H1 (cell line): ENCODE results near the gene EDN1. TPM values are rescaled to one million over a fixed set of nuclear protein-coding genes. Genes with fewer than 3 reads are reported as not detected.

Experiments used
- CTCF ChIA-PET: fragments of 300-600 bp; sonication (Branson Sonifier 250); formaldehyde crosslinking; loops from one replicate; lab custom pipeline; 2021; ENCODE audit not compliant: partially characterized antibody; lab: Charles Lee
- POLR2A ChIA-PET: fragments of 300-600 bp; sonication (Branson Sonifier 250); formaldehyde crosslinking; loops from one replicate; lab custom pipeline; 2021; ENCODE audit warnings: inconsistent platforms; ENCODE audit not compliant: partially characterized antibody; lab: Charles Lee
- DNase-seq, 2 experiments: peaks; one replicate each; pipeline versions ENCODE4 v3.0.0 to v3.0.0-alpha.2; 2010 to 2022; ENCODE audit warnings: low spot score in 2 of 2, low read depth in 1 of 2, mixed read lengths in 1 of 2
- FAIRE-seq: peaks from 2 replicates; lab custom pipeline; 2011; peaks lifted over from hg19 to GRCh38; lab: Jason Lieb, UNC
- H2AFZ ChIP-seq: 2 replicates; pipeline ENCODE4 v1.8.1; 2012; ENCODE audit warnings: low read length, inconsistent platforms
- H2AK5ac ChIP-seq: 2 replicates; pipeline ENCODE4 v1.6.1; 2013; ENCODE audit warnings: low read depth, low read length
- H2BK120ac ChIP-seq: replicated peaks from 2 replicates; pipeline ENCODE3; 2013; ENCODE audit warnings: low read depth, low read length, inconsistent platforms
- H2BK12ac ChIP-seq: 2 replicates; pipeline ENCODE4 v1.6.1; 2013; ENCODE audit warnings: low read depth, low read length
- H2BK15ac ChIP-seq: 2 replicates; pipeline ENCODE4 v1.6.1; 2013; ENCODE audit warnings: low read length
- H2BK20ac ChIP-seq: 2 replicates; pipeline ENCODE4 v1.6.1; 2013; ENCODE audit warnings: low read length
- H2BK5ac ChIP-seq: 2 replicates; pipeline ENCODE4 v1.6.1; 2013; ENCODE audit warnings: low read depth, low read length
- H3K14ac ChIP-seq: 2 replicates; pipeline ENCODE4 v1.6.1; 2013; ENCODE audit warnings: inconsistent platforms; ENCODE audit not compliant: insufficient read length
- H3K18ac ChIP-seq: 2 replicates; pipeline ENCODE4 v1.6.1; 2013; ENCODE audit warnings: low read length; ENCODE audit errors: extremely low read depth
- H3K23ac ChIP-seq: 2 replicates; pipeline ENCODE4 v1.6.1; 2013; ENCODE audit warnings: inconsistent platforms; ENCODE audit not compliant: insufficient read length
- H3K23me2 ChIP-seq: 2 replicates; pipeline ENCODE4 v1.6.1; 2013; ENCODE audit warnings: low read depth, low read length
- H3K27ac ChIP-seq: 2 replicates; pipeline ENCODE4 v1.6.1; 2011; ENCODE audit warnings: low read depth, low read length, inconsistent platforms
- H3K27me3 ChIP-seq, 4 experiments: replicated peaks in 1 of 4; 1 replicate in 1 of 4; 2 replicates in 3 of 4; pipeline versions ENCODE4 v1.6.1 to v1.8.1; 2011 to 2013; ENCODE audit warnings: low read length in 3 of 4, mild to moderate bottlenecking in 3 of 4, inconsistent platforms in 2 of 4, mixed read lengths in 2 of 4, moderate library complexity in 1 of 4; ENCODE audit not compliant: control insufficient read depth in 3 of 4, insufficient read depth in 3 of 4; ENCODE audit errors: extremely low read depth in 1 of 4
- H3K36me3 ChIP-seq, 4 experiments: 2 replicates each; pipeline versions ENCODE4 v1.6.1 to v1.8.1; 2011 to 2013; ENCODE audit warnings: mild to moderate bottlenecking in 4 of 4, low read length in 3 of 4, moderate library complexity in 2 of 4, control low read depth in 1 of 4, inconsistent platforms in 1 of 4; ENCODE audit not compliant: insufficient read depth in 4 of 4, control insufficient read depth in 2 of 4
- H3K4ac ChIP-seq: replicated peaks from 2 replicates; pipeline ENCODE3; 2013; ENCODE audit warnings: low read length, low read depth, mixed read lengths, inconsistent platforms; ENCODE audit not compliant: insufficient read length
- H3K4me1 ChIP-seq, 4 experiments: replicated peaks in 1 of 4; 1 replicate in 1 of 4; 2 replicates in 3 of 4; pipeline versions ENCODE4 v1.6.1 to v1.8.1; 2011 to 2013; ENCODE audit warnings: low read length in 3 of 4, inconsistent platforms in 2 of 4, mixed read lengths in 1 of 4; ENCODE audit not compliant: insufficient read depth in 4 of 4, control insufficient read depth in 3 of 4
- H3K4me2 ChIP-seq, 2 experiments: 2 replicates each; pipeline versions ENCODE4 v1.6.1 to v1.8.1; 2011 to 2013; ENCODE audit warnings: low read depth in 2 of 2, low read length in 2 of 2, control low read depth in 1 of 2, inconsistent platforms in 1 of 2, mild to moderate bottlenecking in 1 of 2; ENCODE audit not compliant: insufficient read depth in 1 of 2
- H3K4me3 ChIP-seq, 4 experiments: fragments of 200-600, 300-600 bp in 1 of 4; sonication (generic), shearing (Covaris generic), sonication (Bioruptor Twin) in 1 of 4; 2 replicates each; pipeline versions ENCODE4 v1.5.1 to v1.8.1; 2011 to 2016; ENCODE audit warnings: low read length in 4 of 4, low read depth in 3 of 4, control low read depth in 2 of 4, inconsistent platforms in 2 of 4, mild to moderate bottlenecking in 2 of 4, mixed read lengths in 1 of 4, moderate library complexity in 1 of 4; ENCODE audit not compliant: insufficient read depth in 2 of 4; ENCODE audit errors: extremely low read depth in 1 of 4
- H3K56ac ChIP-seq: replicated peaks from 2 replicates; pipeline ENCODE3; 2013; ENCODE audit warnings: low read depth, mild to moderate bottlenecking, mixed read lengths, low read length, inconsistent platforms; ENCODE audit not compliant: insufficient read length
- H3K79me1 ChIP-seq: 2 replicates; pipeline ENCODE4 v1.6.1; 2013; ENCODE audit warnings: low read depth, low read length, control low read depth
- H3K79me2 ChIP-seq, 2 experiments: 2 replicates each; pipeline versions ENCODE4 v1.6.1 to v1.8.1; 2012 to 2013; ENCODE audit warnings: low read length in 2 of 2, mild to moderate bottlenecking in 2 of 2, inconsistent platforms in 1 of 2; ENCODE audit not compliant: insufficient read depth in 2 of 2, control insufficient read depth in 1 of 2
- H3K9ac ChIP-seq, 4 experiments: replicated peaks in 1 of 4; 1 replicate in 1 of 4; 2 replicates in 3 of 4; pipeline versions ENCODE4 v1.6.1 to v1.8.1; 2011 to 2013; ENCODE audit warnings: low read depth in 3 of 4, low read length in 3 of 4, control low read depth in 2 of 4, mild to moderate bottlenecking in 2 of 4, moderate library complexity in 2 of 4, inconsistent platforms in 1 of 4; ENCODE audit errors: extremely low read depth in 1 of 4
- H3K9me3 ChIP-seq, 2 experiments: 2 replicates each; pipeline versions ENCODE4 v1.6.1 to v1.8.1; 2012 to 2013; ENCODE audit warnings: mild to moderate bottlenecking in 2 of 2, moderate library complexity in 2 of 2, control low read depth in 1 of 2, inconsistent platforms in 1 of 2, low read depth in 1 of 2, low read length in 1 of 2, mixed read lengths in 1 of 2; ENCODE audit not compliant: insufficient read depth in 2 of 2
- H4K20me1 ChIP-seq, 2 experiments: replicated peaks in 1 of 2; 2 replicates each; pipeline versions ENCODE3 to v1.8.1; 2011 to 2013; ENCODE audit warnings: inconsistent platforms in 2 of 2, low read length in 2 of 2, mild to moderate bottlenecking in 1 of 2; ENCODE audit not compliant: insufficient read depth in 2 of 2, control insufficient read depth in 1 of 2
- H4K5ac ChIP-seq: 2 replicates; pipeline ENCODE4 v1.6.1; 2013; ENCODE audit warnings: low read length, low read depth, mixed read lengths, inconsistent platforms; ENCODE audit not compliant: insufficient read length
- H4K8ac ChIP-seq: 2 replicates; pipeline ENCODE4 v1.8.0; 2013; ENCODE audit warnings: mild to moderate bottlenecking, moderate library complexity, low read length, inconsistent platforms; ENCODE audit not compliant: insufficient read depth; ENCODE audit errors: extremely low read depth
- H4K91ac ChIP-seq: replicated peaks from 2 replicates; pipeline ENCODE3; 2013; ENCODE audit warnings: low read length, mixed read lengths, inconsistent platforms; ENCODE audit not compliant: insufficient read length
- HDAC6 ChIP-seq: IDR thresholded peaks from one replicate; pipeline ENCODE4 v1.7.1; 2012; ENCODE audit warnings: low read depth, mild to moderate bottlenecking, inconsistent platforms, low read length, moderate library complexity
- POLR2A ChIP-seq, 2 experiments: IDR thresholded peaks; 1 replicate in 1 of 2; 2 replicates in 1 of 2; pipeline ENCODE4 v1.6.1; 2011; ENCODE audit warnings: low read depth in 2 of 2, low read length in 2 of 2, mild to moderate bottlenecking in 2 of 2; ENCODE audit errors: control extremely low read depth in 1 of 2
- SAP30 ChIP-seq: fragments of 300-600 bp; sonication (generic); IDR thresholded peaks from 2 replicates; pipeline ENCODE4 v1.7.1; 2012; ENCODE audit warnings: low read length, moderate library complexity, mild to moderate bottlenecking, inconsistent platforms; ENCODE audit not compliant: insufficient read depth, insufficient replicate concordance
- TEAD4 ChIP-seq: IDR thresholded peaks from 2 replicates; pipeline ENCODE4 v1.6.1; 2012; ENCODE audit warnings: low read depth, low read length, inconsistent platforms, mixed read lengths
- WGBS, 2 experiments: shearing (Covaris generic) in 1 of 2; methylation state at CpG; one replicate each; pipeline versions ENCODE4 v1.1.6 to v1.1.7; 2013 to 2015; ENCODE audit warnings: low lambda C conversion rate in 2 of 2, mixed read lengths in 2 of 2, inconsistent platforms in 1 of 2, low coverage in 1 of 2, missing lambda C conversion rate in 1 of 2; ENCODE audit not compliant: insufficient replicate concordance in 2 of 2, insufficient coverage in 1 of 2, insufficient read length in 1 of 2; ENCODE audit errors: extremely low coverage in 1 of 2, missing lambda C conversion rate in 1 of 2; 5-methylcytosine and 5-hydroxymethylcytosine counted together
- polyA plus RNA-seq, 7 experiments: library from polyadenylated mRNA; depleted of rRNA in 3 of 7; stranded (reverse) in 5 of 7; unstranded in 2 of 7; fragments of >200 nt in 5 of 7; fragments of 200-250 nt in 2 of 7; gene quantifications; 1 replicate in 5 of 7; 2 replicates in 1 of 7; 4 replicates in 1 of 7; pipeline versions ENCODE4 v1.2.1 to v1.2.3, GENCODE V29; 2011 to 2013; ENCODE audit warnings: missing spikeins in 2 of 7, mixed read lengths in 2 of 7
- total RNA-seq: library from RNA; stranded (reverse); fragmentation: NEBNext Ultra II Directional; extraction: Animal tissue kit (Norgen Biotek cat#: 25700); gene quantifications from 2 replicates; pipeline ENCODE4 v1.2.1, GENCODE V29; 2021

Gene EDN1
- total and polyA plus RNA-seq, 2 of the 8 experiments (the other 6 are each of a cell fraction or from before 2014, with no cell fraction given): 0.23 to 1.1 TPM

GRCh38 chr6:12301018-12301417 lies 10.9 kb downstream of the EDN1 start:
- TF ChIP-seq SAP30 (no peak), HDAC6 (no peak), POLR2A (IDR thresholded peaks at IDR 0.05; ENCODE audit: control extremely low read depth in 1 of 2, low read depth in 2 of 2, low read length in 2 of 2) (no peak), TEAD4 (no peak)
- DNase-seq (no peak), FAIRE-seq (no peak)
- no peak overlapping the region for H3K9ac ChIP-seq
- no peak overlapping the region for H3K56ac ChIP-seq
- no peak overlapping the region for H2BK20ac ChIP-seq
- no peak overlapping the region for H4K91ac ChIP-seq
- H3K4ac ChIP-seq: no peak overlapping the region
- no peaks in the 10 kb centered on the region for H4K20me1 ChIP-seq
- no peak overlapping the region for H2AK5ac ChIP-seq
- 91% methylated on average over 3 of the region's 3 CpGs; no CpG with 5 or more reads in 1 of the 2 experiments for WGBS, 2 experiments
- no peak overlapping the region for H3K4me3 ChIP-seq
- no peak overlapping the region for H2BK120ac ChIP-seq
- H3K27me3 ChIP-seq: no peaks in the 10 kb centered on the region
- H3K18ac ChIP-seq: no peak overlapping the region
- no peak overlapping the region for H4K5ac ChIP-seq
- H2BK5ac ChIP-seq: no peak overlapping the region
- H3K9me3 ChIP-seq: no peaks in the 10 kb centered on the region
- POLR2A ChIA-PET: interaction anchor here (0.8 to 1.6 kb wide), 2 partner anchors 11 to 14 kb away, joined by 3 to 6 read pairs; partner anchors contain the start of gene EDN1
- no peaks in the 10 kb centered on the region for H3K79me1 ChIP-seq
- no peak overlapping the region for H3K27ac ChIP-seq
- H2BK15ac ChIP-seq: no peak overlapping the region
- no peaks in the 10 kb centered on the region for H3K23me2 ChIP-seq
- peaks cover 0 to under 1% (median 0%) of the 10 kb centered on the region in 4 experiments; a peak in 3 of 7 replicates for H3K4me1 ChIP-seq
- no peak overlapping the region for H2BK12ac ChIP-seq
- H4K8ac ChIP-seq: no peak overlapping the region
- H3K79me2 ChIP-seq: no peaks in the 10 kb centered on the region
- CTCF ChIA-PET: interaction anchor here (0.6 to 6.4 kb wide), 11 partner anchors 9 to 681 kb away, joined by 3 to 44 read pairs (median 4); partner anchors contain the start of gene EDN1
- H3K36me3 ChIP-seq: peaks cover 0 to 5% (median 0%) of the 10 kb centered on the region in 4 experiments; a peak in 1 of 8 replicates
- no peak overlapping the region for H3K14ac ChIP-seq
- H3K23ac ChIP-seq: no peak overlapping the region
- no peak overlapping the region for H2AFZ ChIP-seq
- no peak overlapping the region for H3K4me2 ChIP-seq
